Lung (tissue), 12 donors: ENCODE results near the gene PTGES3L. TPM values are rescaled to one million over a fixed set of nuclear protein-coding genes. Genes with fewer than 3 reads are reported as not detected.
A peak's percentile ranks its signal among the peaks of the same experiment; 100 is the strongest.
"Not testable (repeated sequence)": the region's sequence is repeated elsewhere in the genome, so short reads cannot be mapped to it uniquely, and the experiment has no call there.

Source experiments
- ATAC-seq: fragments of 200-7000 bp; cut with Tn5 transposase; one replicate; pipeline ENCODE4 v1.9.1; 2020; ENCODE audit warnings: moderate number of reproducible peaks; ENCODE audit not compliant: insufficient read depth, low FRiP score
- DNase-seq, 3 donors: peaks; one replicate each; pipeline ENCODE4 v3.0.0-alpha.2; 2013 to 2017
- H3K27ac ChIP-seq, 2 donors: one replicate each; pipeline ENCODE4 v1.5.1; 2013; ENCODE audit warnings: mild to moderate bottlenecking in 2 of 2, moderate library complexity in 2 of 2, control low read depth in 1 of 2, inconsistent platforms in 1 of 2, low read depth in 1 of 2, low read length in 1 of 2
- H3K27me3 ChIP-seq, 3 donors: one replicate each; pipeline ENCODE4 v1.5.1; 2013; ENCODE audit warnings: low read length in 2 of 3; ENCODE audit not compliant: control insufficient read depth in 3 of 3, insufficient read depth in 3 of 3
- H3K36me3 ChIP-seq, 4 donors: one replicate each; pipeline ENCODE4 v1.5.1; 2013; ENCODE audit warnings: low read length in 4 of 4, mild to moderate bottlenecking in 1 of 4, moderate library complexity in 1 of 4; ENCODE audit not compliant: control insufficient read depth in 4 of 4, insufficient read depth in 4 of 4
- H3K4me1 ChIP-seq, 5 donors: one replicate each; pipeline ENCODE4 v1.5.1; 2013; ENCODE audit warnings: low read length in 5 of 5, mild to moderate bottlenecking in 2 of 5, moderate library complexity in 1 of 5; ENCODE audit not compliant: control insufficient read depth in 5 of 5, insufficient read depth in 5 of 5
- H3K4me3 ChIP-seq: one replicate; pipeline ENCODE4 v1.5.1; 2013; ENCODE audit warnings: mild to moderate bottlenecking, control low read depth, moderate library complexity
- H3K9ac ChIP-seq, 2 donors: one replicate each; pipeline ENCODE4 v1.5.1; 2013; ENCODE audit warnings: low read length in 2 of 2, control low read depth in 1 of 2; ENCODE audit not compliant: insufficient read depth in 1 of 2
- H3K9me3 ChIP-seq, 4 donors: one replicate each; pipeline ENCODE4 v1.5.1; 2013; ENCODE audit warnings: low read length in 3 of 4, mild to moderate bottlenecking in 1 of 4, moderate library complexity in 1 of 4; ENCODE audit not compliant: control insufficient read depth in 4 of 4, insufficient read depth in 3 of 4
- CTCF ChIP-seq: IDR thresholded peaks from 2 replicates; pipeline ENCODE4 v1.5.1; 2012; ENCODE audit warnings: mild to moderate bottlenecking; ENCODE audit errors: control extremely low read depth, extremely low read depth
- whole genome bisulfite sequencing, 2 donors: extraction: QIAGEN DNeasy Blood & Tissue Kit; methylation state at CpG; one replicate each; pipeline ENCODE4 v1.1.7; 2013; 5-methylcytosine and 5-hydroxymethylcytosine counted together
- polyA plus RNA-seq, 2 donors: library from polyadenylated mRNA; stranded (reverse); fragments of 200-250 nt; gene quantifications; one replicate each; pipeline ENCODE4 v1.2.1, GENCODE V29; 2013
- total RNA-seq, 2 donors: library from RNA; depleted of rRNA in 1 of 2; stranded (reverse); fragments of >200 nt in 1 of 2; gene quantifications; one replicate each; pipeline ENCODE4 v1.2.1, GENCODE V29; 2014 to 2021
- donor health status: control.
- donor health status: control.
- donor health status: Bipolar disorder and iron deficiency.
- donor health status: healthy.
- donor health status: DM: yes; HTN: yes; CAD: no.

PTGES3L gene
- total and polyA plus RNA-seq, 4 donors: 0.43 to 1.8 (median 0.91) TPM

GRCh38 chr17:42975265-42975664 lies 4.6 kb downstream of the PTGES3L start:
- no peak for ATAC-seq
- no peaks in the 10 kb centered on the region for H3K27me3 ChIP-seq
- no peaks in the 10 kb centered on the region for H3K36me3 ChIP-seq
- H3K27ac ChIP-seq: no peak overlapping the region
- no peak for DNase-seq
- H3K4me1 ChIP-seq: peaks cover 0 to 9% (median 0%) of the 10 kb centered on the region in 5 donors
- WGBS, 2 donors: 43 to 60% methylated on average over 2 of the region's 2 CpGs
- H3K9me3 ChIP-seq: no peaks in the 10 kb centered on the region
- no peak overlapping the region for H3K9ac ChIP-seq
- no peak for TF ChIP-seq CTCF
- H3K4me3 ChIP-seq: no peak overlapping the region

- DNase-seq, H3K27me3 ChIP-seq, H3K9ac ChIP-seq, H3K9me3 ChIP-seq, H3K36me3 ChIP-seq, ATAC-seq, H3K4me3 ChIP-seq, H3K27ac ChIP-seq: not testable (repeated sequence)
- peaks cover 0 to 12% (median 0%) of the 10 kb centered on the region in 5 donors for H3K4me1 ChIP-seq
- WGBS, 2 donors: 83 to 85% methylated on average over 6 to 12 of the region's 18 CpGs
Measured at GRCh38 chr17:42973323-42973722, 6.6 kb downstream of the PTGES3L start.

- no peak overlapping the region for H3K9ac ChIP-seq
- no peak overlapping the region for H3K4me3 ChIP-seq
- 93 to 96% methylated on average over 5 of the region's 5 CpGs for WGBS, 2 donors
- no peak for TF ChIP-seq CTCF
- no peaks in the 10 kb centered on the region for H3K36me3 ChIP-seq
- H3K27ac ChIP-seq: no peak overlapping the region
- H3K27me3 ChIP-seq: no peaks in the 10 kb centered on the region
- ATAC-seq: no peak
- H3K9me3 ChIP-seq: no peaks in the 10 kb centered on the region
- peaks cover 0 to 13% (median 0%) of the 10 kb centered on the region in 5 donors for H3K4me1 ChIP-seq
- DNase-seq: no peak
Measured at GRCh38 chr17:42971589-42971988, 8.3 kb downstream of the PTGES3L start.

- no peaks in the 10 kb centered on the region for H3K36me3 ChIP-seq
- no peaks in the 10 kb centered on the region for H3K9me3 ChIP-seq
- peaks cover 0 to 13% (median 0%) of the 10 kb centered on the region in 5 donors for H3K4me1 ChIP-seq
- TF ChIP-seq CTCF: no peak
- H3K27me3 ChIP-seq: no peaks in the 10 kb centered on the region
- DNase-seq: peak; percentile 88 to 97 (median 97)
- H3K9ac ChIP-seq: peak overlapping the region in 1 of 2 donors; percentile 52
- no peak overlapping the region for H3K4me3 ChIP-seq
- H3K27ac ChIP-seq: no peak overlapping the region
- WGBS, 2 donors: 42 to 43% methylated on average over 5 of the region's 5 CpGs
- no peak for ATAC-seq
Measured at GRCh38 chr17:42969001-42969581, 10.8 kb downstream of the PTGES3L start.
